ENCODE measurements around the gene MIP. TPM values are rescaled to one million over a fixed set of nuclear protein-coding genes. Genes with fewer than 3 reads are reported as not detected.

The MIP gene
- total and polyA plus RNA-seq, 2 of the 13 experiments (the other 11 are each of a cell fraction or from before 2014, with no cell fraction given) = not detected

DNA sequence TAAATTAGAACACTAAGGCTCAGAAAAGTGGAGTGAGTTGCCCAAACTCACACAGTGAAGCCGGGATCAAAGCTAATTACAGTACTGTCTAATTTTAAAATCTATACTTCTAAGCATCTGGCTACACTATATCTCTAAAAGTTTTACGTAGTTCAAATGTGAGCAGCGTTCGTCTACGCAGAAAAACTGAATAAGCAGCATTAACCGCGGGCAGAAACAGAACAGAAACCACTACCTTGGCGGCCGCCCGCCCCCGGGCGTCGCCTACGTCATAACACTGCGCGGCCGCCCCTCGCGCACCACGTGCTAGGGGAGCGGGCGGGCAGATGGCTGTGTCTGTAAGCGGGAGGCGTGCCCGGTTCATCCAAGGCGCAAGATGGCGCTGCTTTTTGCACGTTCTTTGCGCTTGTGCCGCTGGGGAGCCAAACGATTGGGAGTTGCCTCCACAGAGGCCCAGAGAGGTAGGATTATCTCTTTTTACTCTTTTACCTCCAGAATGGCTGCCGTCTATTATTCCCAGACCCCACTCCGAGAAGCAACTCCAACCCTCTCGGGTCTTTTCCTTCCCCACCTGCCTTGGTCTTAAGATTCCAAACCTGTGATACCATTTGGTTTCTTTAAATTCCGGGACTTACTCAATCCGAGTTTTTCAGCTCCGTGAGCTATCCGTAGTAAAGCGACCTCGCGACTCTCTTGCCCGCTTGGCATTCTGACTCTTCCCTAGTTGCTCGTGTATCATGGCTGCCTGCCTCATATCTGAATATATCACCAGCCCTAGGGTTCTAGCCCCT, 14.0 kb upstream of the MIP start, which contains the start of gene SPRYD4 (continued):
- TF ChIP-seq, protein P1, sequence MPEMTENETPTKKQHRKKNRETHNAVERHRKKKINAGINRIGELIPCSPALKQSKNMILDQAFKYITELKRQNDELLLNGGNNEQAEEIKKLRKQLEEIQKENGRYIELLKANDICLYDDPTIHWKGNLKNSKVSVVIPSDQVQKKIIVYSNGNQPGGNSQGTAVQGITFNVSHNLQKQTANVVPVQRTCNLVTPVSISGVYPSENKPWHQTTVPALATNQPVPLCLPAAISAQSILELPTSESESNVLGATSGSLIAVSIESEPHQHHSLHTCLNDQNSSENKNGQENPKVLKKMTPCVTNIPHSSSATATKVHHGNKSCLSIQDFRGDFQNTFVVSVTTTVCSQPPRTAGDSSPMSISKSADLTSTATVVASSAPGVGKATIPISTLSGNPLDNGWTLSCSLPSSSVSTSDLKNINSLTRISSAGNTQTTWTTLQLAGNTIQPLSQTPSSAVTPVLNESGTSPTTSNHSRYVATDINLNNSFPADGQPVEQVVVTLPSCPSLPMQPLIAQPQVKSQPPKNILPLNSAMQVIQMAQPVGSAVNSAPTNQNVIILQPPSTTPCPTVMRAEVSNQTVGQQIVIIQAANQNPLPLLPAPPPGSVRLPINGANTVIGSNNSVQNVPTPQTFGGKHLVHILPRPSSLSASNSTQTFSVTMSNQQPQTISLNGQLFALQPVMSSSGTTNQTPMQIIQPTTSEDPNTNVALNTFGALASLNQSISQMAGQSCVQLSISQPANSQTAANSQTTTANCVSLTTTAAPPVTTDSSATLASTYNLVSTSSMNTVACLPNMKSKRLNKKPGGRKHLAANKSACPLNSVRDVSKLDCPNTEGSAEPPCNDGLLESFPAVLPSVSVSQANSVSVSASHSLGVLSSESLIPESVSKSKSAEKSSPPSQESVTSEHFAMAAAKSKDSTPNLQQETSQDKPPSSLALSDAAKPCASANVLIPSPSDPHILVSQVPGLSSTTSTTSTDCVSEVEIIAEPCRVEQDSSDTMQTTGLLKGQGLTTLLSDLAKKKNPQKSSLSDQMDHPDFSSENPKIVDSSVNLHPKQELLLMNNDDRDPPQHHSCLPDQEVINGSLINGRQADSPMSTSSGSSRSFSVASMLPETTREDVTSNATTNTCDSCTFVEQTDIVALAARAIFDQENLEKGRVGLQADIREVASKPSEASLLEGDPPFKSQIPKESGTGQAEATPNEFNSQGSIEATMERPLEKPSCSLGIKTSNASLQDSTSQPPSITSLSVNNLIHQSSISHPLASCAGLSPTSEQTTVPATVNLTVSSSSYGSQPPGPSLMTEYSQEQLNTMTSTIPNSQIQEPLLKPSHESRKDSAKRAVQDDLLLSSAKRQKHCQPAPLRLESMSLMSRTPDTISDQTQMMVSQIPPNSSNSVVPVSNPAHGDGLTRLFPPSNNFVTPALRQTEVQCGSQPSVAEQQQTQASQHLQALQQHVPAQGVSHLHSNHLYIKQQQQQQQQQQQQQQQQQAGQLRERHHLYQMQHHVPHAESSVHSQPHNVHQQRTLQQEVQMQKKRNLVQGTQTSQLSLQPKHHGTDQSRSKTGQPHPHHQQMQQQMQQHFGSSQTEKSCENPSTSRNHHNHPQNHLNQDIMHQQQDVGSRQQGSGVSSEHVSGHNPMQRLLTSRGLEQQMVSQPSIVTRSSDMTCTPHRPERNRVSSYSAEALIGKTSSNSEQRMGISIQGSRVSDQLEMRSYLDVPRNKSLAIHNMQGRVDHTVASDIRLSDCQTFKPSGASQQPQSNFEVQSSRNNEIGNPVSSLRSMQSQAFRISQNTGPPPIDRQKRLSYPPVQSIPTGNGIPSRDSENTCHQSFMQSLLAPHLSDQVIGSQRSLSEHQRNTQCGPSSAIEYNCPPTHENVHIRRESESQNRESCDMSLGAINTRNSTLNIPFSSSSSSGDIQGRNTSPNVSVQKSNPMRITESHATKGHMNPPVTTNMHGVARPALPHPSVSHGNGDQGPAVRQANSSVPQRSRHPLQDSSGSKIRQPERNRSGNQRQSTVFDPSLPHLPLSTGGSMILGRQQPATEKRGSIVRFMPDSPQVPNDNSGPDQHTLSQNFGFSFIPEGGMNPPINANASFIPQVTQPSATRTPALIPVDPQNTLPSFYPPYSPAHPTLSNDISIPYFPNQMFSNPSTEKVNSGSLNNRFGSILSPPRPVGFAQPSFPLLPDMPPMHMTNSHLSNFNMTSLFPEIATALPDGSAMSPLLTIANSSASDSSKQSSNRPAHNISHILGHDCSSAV (CRISPR knock-in tag; IDR thresholded peaks at IDR 0.05; ENCODE audit: borderline replicate concordance) = 0 out of 2 replicates have a peak, but pooled peaks have one; percentile 31
- TF ChIP-seq, protein P2, sequence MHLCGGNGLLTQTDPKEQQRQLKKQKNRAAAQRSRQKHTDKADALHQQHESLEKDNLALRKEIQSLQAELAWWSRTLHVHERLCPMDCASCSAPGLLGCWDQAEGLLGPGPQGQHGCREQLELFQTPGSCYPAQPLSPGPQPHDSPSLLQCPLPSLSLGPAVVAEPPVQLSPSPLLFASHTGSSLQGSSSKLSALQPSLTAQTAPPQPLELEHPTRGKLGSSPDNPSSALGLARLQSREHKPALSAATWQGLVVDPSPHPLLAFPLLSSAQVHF (CRISPR knock-in tag; IDR thresholded peaks at IDR 0.05) = 0 out of 2 replicates have a peak, but pooled peaks have one; percentile 56
- TF ChIP-seq SNRNP70 (IDR thresholded peaks at IDR 0.05; ENCODE audit: low read depth, low read length) (no peak), FOXP1 (IDR thresholded peaks at IDR 0.05) (no peak), FOXP1 (CRISPR knock-in tag; IDR thresholded peaks at IDR 0.05) (no peak), ZNF138 (CRISPR knock-in tag; IDR thresholded peaks at IDR 0.05; ENCODE audit: low read depth) (peak; percentile 81; the same call in 1 of the 2 replicates), ZNF605 (CRISPR knock-in tag; IDR thresholded peaks at IDR 0.05) (peak; percentile 94), ZNF703 (CRISPR knock-in tag; IDR thresholded peaks at IDR 0.05; ENCODE audit: borderline replicate concordance) (no peak), SRSF9 (IDR thresholded peaks at IDR 0.05; ENCODE audit: borderline replicate concordance, insufficient read depth, low read depth, low read length, poor library complexity, severe bottlenecking) (no peak), SP4 (CRISPR knock-in tag; IDR thresholded peaks at IDR 0.05) (peak; percentile 85; the same call in 1 of the 2 replicates)
- TF ChIP-seq, protein P3, sequence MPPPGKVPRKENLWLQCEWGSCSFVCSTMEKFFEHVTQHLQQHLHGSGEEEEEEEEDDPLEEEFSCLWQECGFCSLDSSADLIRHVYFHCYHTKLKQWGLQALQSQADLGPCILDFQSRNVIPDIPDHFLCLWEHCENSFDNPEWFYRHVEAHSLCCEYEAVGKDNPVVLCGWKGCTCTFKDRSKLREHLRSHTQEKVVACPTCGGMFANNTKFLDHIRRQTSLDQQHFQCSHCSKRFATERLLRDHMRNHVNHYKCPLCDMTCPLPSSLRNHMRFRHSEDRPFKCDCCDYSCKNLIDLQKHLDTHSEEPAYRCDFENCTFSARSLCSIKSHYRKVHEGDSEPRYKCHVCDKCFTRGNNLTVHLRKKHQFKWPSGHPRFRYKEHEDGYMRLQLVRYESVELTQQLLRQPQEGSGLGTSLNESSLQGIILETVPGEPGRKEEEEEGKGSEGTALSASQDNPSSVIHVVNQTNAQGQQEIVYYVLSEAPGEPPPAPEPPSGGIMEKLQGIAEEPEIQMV (CRISPR knock-in tag; IDR thresholded peaks at IDR 0.05; ENCODE audit: low read depth) = peak; percentile 62; the same call in 1 of the 2 replicates
- TF ChIP-seq, protein P4, sequence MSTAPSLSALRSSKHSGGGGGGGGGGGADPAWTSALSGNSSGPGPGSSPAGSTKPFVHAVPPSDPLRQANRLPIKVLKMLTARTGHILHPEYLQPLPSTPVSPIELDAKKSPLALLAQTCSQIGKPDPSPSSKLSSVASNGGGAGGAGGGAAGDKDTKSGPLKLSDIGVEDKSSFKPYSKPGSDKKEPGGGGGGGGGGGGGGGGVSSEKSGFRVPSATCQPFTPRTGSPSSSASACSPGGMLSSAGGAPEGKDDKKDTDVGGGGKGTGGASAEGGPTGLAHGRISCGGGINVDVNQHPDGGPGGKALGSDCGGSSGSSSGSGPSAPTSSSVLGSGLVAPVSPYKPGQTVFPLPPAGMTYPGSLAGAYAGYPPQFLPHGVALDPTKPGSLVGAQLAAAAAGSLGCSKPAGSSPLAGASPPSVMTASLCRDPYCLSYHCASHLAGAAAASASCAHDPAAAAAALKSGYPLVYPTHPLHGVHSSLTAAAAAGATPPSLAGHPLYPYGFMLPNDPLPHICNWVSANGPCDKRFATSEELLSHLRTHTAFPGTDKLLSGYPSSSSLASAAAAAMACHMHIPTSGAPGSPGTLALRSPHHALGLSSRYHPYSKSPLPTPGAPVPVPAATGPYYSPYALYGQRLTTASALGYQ (CRISPR knock-in tag; IDR thresholded peaks at IDR 0.05) = peak; percentile 46; the same call in 1 of the 2 replicates

Measured in HepG2 (cell line).